ENCODE data around the gene NRN1.

DNA sequence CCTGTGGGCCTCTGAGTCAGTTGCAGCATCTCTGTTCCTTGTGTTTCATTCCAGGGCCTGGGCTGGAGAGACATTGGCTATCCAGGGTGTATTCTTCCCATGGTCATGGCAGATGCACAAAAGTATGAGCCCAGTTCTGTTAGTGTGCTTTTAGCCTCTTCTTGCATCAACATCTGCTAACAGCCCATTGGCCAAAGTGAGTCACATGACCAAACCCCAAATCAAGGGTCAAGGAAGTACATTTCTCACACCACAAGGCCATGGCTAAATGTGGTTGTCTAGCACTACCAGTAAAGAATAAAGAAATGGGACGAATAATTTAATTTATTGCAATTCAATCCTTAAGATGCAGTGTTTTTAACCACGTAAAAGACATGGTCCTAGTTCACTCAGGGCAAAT, 43.9 kb downstream of the NRN1 start:
- TF ChIP-seq, protein P1, sequence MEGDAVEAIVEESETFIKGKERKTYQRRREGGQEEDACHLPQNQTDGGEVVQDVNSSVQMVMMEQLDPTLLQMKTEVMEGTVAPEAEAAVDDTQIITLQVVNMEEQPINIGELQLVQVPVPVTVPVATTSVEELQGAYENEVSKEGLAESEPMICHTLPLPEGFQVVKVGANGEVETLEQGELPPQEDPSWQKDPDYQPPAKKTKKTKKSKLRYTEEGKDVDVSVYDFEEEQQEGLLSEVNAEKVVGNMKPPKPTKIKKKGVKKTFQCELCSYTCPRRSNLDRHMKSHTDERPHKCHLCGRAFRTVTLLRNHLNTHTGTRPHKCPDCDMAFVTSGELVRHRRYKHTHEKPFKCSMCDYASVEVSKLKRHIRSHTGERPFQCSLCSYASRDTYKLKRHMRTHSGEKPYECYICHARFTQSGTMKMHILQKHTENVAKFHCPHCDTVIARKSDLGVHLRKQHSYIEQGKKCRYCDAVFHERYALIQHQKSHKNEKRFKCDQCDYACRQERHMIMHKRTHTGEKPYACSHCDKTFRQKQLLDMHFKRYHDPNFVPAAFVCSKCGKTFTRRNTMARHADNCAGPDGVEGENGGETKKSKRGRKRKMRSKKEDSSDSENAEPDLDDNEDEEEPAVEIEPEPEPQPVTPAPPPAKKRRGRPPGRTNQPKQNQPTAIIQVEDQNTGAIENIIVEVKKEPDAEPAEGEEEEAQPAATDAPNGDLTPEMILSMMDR (IDR thresholded peaks at IDR 0.05): no peak
- no peak for TF ChIP-seq EZH2phosphoT487 (IDR thresholded peaks at IDR 0.05)

Data from neural progenitor cell (in vitro differentiated cells).